Prostate gland (tissue), 2 donors: ENCODE results near the gene POFUT2. TPM values are rescaled to one million over a fixed set of nuclear protein-coding genes. Genes with fewer than 3 reads are reported as not detected.

Experiments
- DNase-seq: peaks from one replicate; pipeline ENCODE4 v3.0.0-alpha.2; 2019; ENCODE audit warnings: low spot score
- H3K27ac ChIP-seq, 2 donors: fragments of 200-600 bp; sonication (generic); 2 replicates each; pipeline ENCODE4 v1.5.1; 2017 to 2019
- H3K27me3 ChIP-seq: fragments of 200-600 bp; sonication (generic); replicated peaks from 2 replicates; pipeline ENCODE4 v1.5.1; 2019; ENCODE audit not compliant: insufficient read depth
- H3K36me3 ChIP-seq, 2 donors: fragments of 200-600 bp; sonication (generic); 1 replicate in 1 of 2; 2 replicates in 1 of 2; pipeline versions ENCODE4 v1.5.1 to v1.8.1; 2017 to 2019
- H3K4me1 ChIP-seq: fragments of 200-600 bp; sonication (generic); replicated peaks from 2 replicates; pipeline ENCODE4 v1.5.1; 2019
- H3K4me3 ChIP-seq, 2 donors: fragments of 200-600 bp; sonication (generic); 2 replicates each; pipeline ENCODE4 v1.5.1; 2017 to 2019
- H3K9me3 ChIP-seq: fragments of 200-600 bp; sonication (generic); 2 replicates; pipeline ENCODE4 v1.5.1; 2017
- CTCF ChIP-seq, 4 experiments: fragments of 200-600 bp in 2 of 4; fragments of 450-650 bp in 2 of 4; sonication (generic) in 2 of 4; IDR thresholded peaks; 1 replicate in 3 of 4; 2 replicates in 1 of 4; pipeline ENCODE4 v1.5.1; 2016 to 2019; ENCODE audit warnings: antibody characterized with exemption in 4 of 4, mild to moderate bottlenecking in 2 of 4, moderate library complexity in 2 of 4
- POLR2A ChIP-seq: fragments of 450-650 bp; IDR thresholded peaks from one replicate; pipeline ENCODE4 v1.6.1; 2016; ENCODE audit warnings: antibody characterized with exemption, mild to moderate bottlenecking
- POLR2AphosphoS5 ChIP-seq: sonication (generic); formaldehyde crosslinking; IDR thresholded peaks from one replicate; pipeline ENCODE4 v1.6.1; 2017; ENCODE audit warnings: antibody characterized with exemption
- WGBS: methylation state at CpG from one replicate; pipeline ENCODE4 v1.1.5; 2018; 5-methylcytosine and 5-hydroxymethylcytosine counted together
- intact Hi-C: fragments of 100-400 bp; cut with DNase I; formaldehyde crosslinking; loops from one replicate; pipeline ENCODE4 v1.14.2; 2022
- total RNA-seq, 2 donors: library from RNA; depleted of rRNA; stranded (reverse); fragments of >200 nt; gene quantifications; one replicate each; pipeline ENCODE4 v1.1.0, GENCODE V29; 2016

The POFUT2 gene
- total RNA-seq, 2 donors from 2014 or later = 20.2 to 52.4 TPM

- H3K9me3 ChIP-seq = no peaks in the 10 kb centered on the region
- WGBS = 98% methylated on average over 6 of the region's 6 CpGs
- DNase-seq = no peak
- TF ChIP-seq CTCF (IDR thresholded peaks at IDR 0.05) (no peak), POLR2AphosphoS5 (no peak), POLR2A (no peak)
- intact Hi-C loops = no loop called here
- H3K4me1 ChIP-seq = no peaks in the 10 kb centered on the region
- H3K27me3 ChIP-seq = no peaks in the 10 kb centered on the region
- peaks cover 7 to 10% of the 10 kb centered on the region in 2 donors for H3K36me3 ChIP-seq
- no peak overlapping the region for H3K27ac ChIP-seq
- no peak overlapping the region for H3K4me3 ChIP-seq
Observed at GRCh38 chr21:45263534-45263933, 24.2 kb downstream of the POFUT2 start.

DNA sequence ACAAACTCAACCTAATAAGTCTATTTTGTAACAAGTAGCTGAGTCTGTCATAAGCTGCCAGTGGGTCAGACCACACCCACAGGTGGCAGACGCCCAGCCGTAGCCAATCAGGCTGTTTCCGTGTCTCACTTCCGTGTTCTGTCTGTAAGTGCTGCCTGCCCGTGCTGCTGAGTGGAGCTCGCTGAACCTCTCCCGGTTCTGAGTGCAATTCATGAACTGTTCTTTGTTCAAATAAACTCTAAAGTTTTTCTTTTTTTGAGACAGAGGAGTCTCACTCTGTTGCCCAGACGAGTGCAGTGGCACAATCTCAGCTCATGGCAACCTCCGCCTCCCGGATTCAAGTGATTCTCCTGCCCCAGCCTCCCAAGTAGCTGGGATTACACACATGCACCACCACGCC is 25.1 kb downstream of the POFUT2 start:
- intact Hi-C loops = no loop called here
- H3K36me3 ChIP-seq = peaks cover 7 to 9% of the 10 kb centered on the region in 2 donors
- 80% methylated on average over 11 of the region's 11 CpGs for WGBS

DNA sequence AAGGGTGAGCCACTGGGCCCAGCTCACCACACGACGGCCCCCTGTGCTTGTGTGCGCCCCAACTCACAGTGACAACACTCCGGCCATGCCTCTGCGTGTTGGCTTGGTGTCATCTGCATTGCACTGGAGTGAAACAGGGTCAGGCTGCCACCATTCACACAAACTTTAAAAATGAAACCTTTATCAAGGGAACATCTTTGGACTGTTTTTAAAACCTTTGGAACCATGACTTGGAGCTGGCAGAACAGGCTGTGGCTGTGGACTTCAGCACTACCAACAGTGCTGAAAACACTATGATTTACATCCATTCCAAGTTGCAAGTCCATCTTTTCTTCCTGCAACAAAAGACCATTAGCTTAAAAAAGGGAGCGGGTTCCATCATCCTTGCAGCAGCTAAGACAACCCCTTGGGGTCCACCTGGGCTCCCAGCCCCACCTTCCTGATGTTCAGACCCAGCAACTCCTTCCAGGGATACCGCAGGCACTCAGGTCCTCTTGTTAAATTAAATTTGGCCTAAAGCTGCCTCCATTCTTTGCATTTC is 25.6 kb downstream of the POFUT2 start:
- peaks cover 4 to 7% of the 10 kb centered on the region in 2 donors for H3K36me3 ChIP-seq
- TF ChIP-seq CTCF (IDR thresholded peaks at IDR 0.05) (no peak), POLR2AphosphoS5 (no peak), POLR2A (no peak)
- no peaks in the 10 kb centered on the region for H3K4me1 ChIP-seq
- intact Hi-C loops = no loop called here
- WGBS = 77% methylated on average over 7 of the region's 7 CpGs
- no peaks in the 10 kb centered on the region for H3K9me3 ChIP-seq
- no peak overlapping the region for H3K4me3 ChIP-seq
- no peaks in the 10 kb centered on the region for H3K27me3 ChIP-seq
- no peak overlapping the region for H3K27ac ChIP-seq
- no peak for DNase-seq

More for the DNA sequence above, 25.1 kb downstream of the POFUT2 start:
- H3K27ac ChIP-seq = no peak overlapping the region
- peak; percentile 3 for DNase-seq
- H3K27me3 ChIP-seq = no peaks in the 10 kb centered on the region
- TF ChIP-seq CTCF (IDR thresholded peaks at IDR 0.05) = no peak
- no peak for TF ChIP-seq POLR2AphosphoS5
- no peak for TF ChIP-seq POLR2A
- H3K4me3 ChIP-seq = no peak overlapping the region
- H3K9me3 ChIP-seq = no peaks in the 10 kb centered on the region
- no peaks in the 10 kb centered on the region for H3K4me1 ChIP-seq

- Histone ChIP-seq H3K9me3 (no peaks in the 10 kb centered on the region), H3K4me1 (no peaks in the 10 kb centered on the region), H3K27ac (no peak overlapping the region), H3K27me3 (no peaks in the 10 kb centered on the region), H3K4me3 (no peak overlapping the region), H3K36me3 (peaks cover under 1 to 7% of the 10 kb centered on the region in 2 donors)
- intact Hi-C loops = no loop called here
- TF ChIP-seq POLR2AphosphoS5 (no peak), CTCF (IDR thresholded peaks at IDR 0.05) (no peak), POLR2A (no peak)
- WGBS = 91% methylated on average over 10 of the region's 10 CpGs
- DNase-seq = no peak
Observed at GRCh38 chr21:45261093-45261492, 26.6 kb downstream of the POFUT2 start.

DNA sequence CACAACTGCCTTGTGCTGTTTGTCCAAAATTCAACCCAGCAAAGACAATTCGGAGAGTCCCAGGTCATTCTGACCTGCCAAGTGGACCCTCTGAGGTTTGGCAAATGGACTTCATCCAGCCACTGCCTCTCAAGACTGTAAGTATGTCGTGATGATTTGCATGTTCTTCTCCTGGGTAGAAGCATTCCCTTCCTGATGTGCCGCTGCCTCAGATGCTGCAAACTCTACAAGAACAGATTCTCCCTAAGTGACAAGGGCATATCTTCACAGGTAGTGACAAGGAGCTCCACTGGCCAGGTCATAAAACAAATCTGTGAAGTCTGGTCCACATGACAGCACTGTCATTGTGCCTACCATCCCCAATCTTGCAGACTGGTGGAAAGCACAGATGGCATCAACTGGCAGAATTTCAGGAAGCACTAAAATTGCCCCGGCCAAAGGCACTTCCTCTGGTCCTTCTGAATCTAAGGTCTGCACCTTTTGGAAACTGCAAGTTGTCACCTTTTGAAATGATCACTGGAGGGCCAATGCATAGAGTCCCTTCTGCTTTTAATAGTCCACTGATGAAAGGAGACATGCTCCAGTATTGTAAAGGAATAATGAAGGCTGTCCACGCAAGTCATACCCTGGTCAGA is 27.4 kb downstream of the POFUT2 start:
- DNase-seq = no peak
- 89% methylated on average over 5 of the region's 5 CpGs for WGBS

More for the DNA sequence above, 27.4 kb downstream of the POFUT2 start:
- Histone ChIP-seq H3K27me3 (no peaks in the 10 kb centered on the region), H3K4me1 (no peaks in the 10 kb centered on the region), H3K27ac (no peak overlapping the region), H3K9me3 (no peaks in the 10 kb centered on the region), H3K36me3 (peaks cover 0 to 7% of the 10 kb centered on the region in 2 donors), H3K4me3 (no peak overlapping the region)
- intact Hi-C loops = no loop called here
- TF ChIP-seq POLR2A (no peak), CTCF (IDR thresholded peaks at IDR 0.05) (no peak), POLR2AphosphoS5 (no peak)
